Uterus (tissue), 4 donors: ENCODE results near the gene SARS2. TPM values are rescaled to one million over a fixed set of nuclear protein-coding genes. Genes with fewer than 3 reads are reported as not detected.

Source experiments
- DNase-seq, 2 donors: peaks; one replicate each; pipeline ENCODE4 v3.0.0-alpha.2; 2019 to 2020
- H3K27ac ChIP-seq, 2 donors: fragments of 200-600 bp; sonication (generic); 1 replicate in 1 of 2; 2 replicates in 1 of 2; pipeline ENCODE4 v1.5.1; 2016 to 2018
- H3K27me3 ChIP-seq, 2 donors: fragments of 200-600 bp; sonication (generic); one replicate each; pipeline ENCODE4 v1.5.1; 2018 to 2019; ENCODE audit warnings: control low read depth in 1 of 2
- H3K36me3 ChIP-seq, 2 donors: fragments of 200-600 bp; sonication (generic); one replicate each; pipeline ENCODE4 v1.5.1; 2019; ENCODE audit warnings: control low read depth in 1 of 2
- H3K4me1 ChIP-seq, 2 donors: fragments of 200-600 bp; sonication (generic); one replicate each; pipeline ENCODE4 v1.5.1; 2018 to 2019; ENCODE audit warnings: control low read depth in 1 of 2
- H3K4me3 ChIP-seq, 2 donors: fragments of 200-600 bp; sonication (generic); 1 replicate in 1 of 2; 2 replicates in 1 of 2; pipeline ENCODE4 v1.5.1; 2018 to 2019; ENCODE audit warnings: mild to moderate bottlenecking in 1 of 2
- H3K9me3 ChIP-seq, 2 donors: fragments of 200-600 bp; sonication (generic); one replicate each; pipeline ENCODE4 v1.5.1; 2019; ENCODE audit warnings: control low read depth in 1 of 2
- POLR2A ChIP-seq, 2 donors: fragments of 450-650 bp; IDR thresholded peaks; one replicate each; pipeline ENCODE4 v1.6.1; 2016; ENCODE audit warnings: antibody characterized with exemption in 2 of 2, mild to moderate bottlenecking in 1 of 2, moderate library complexity in 1 of 2
- intact Hi-C: fragments of 100-400 bp; cut with DNase I; formaldehyde crosslinking; loops from one replicate; pipeline ENCODE4 v1.15.1; 2023; ENCODE audit warnings: low total_unique reads
- total RNA-seq, 4 donors: library from RNA; depleted of rRNA in 3 of 4; stranded (reverse); fragments of >200 nt in 3 of 4; gene quantifications; one replicate each; pipeline versions ENCODE4 v1.1.0 to v1.2.4, GENCODE V29; 2014 to 2023
- TF ChIP-seq, protein P1 (sequence below), 4 experiments: fragments of 200-600 bp in 2 of 4; fragments of 450-650 bp in 2 of 4; sonication (generic) in 2 of 4; IDR thresholded peaks; one replicate each; pipeline ENCODE4 v1.5.1; 2016 to 2019; ENCODE audit warnings: antibody characterized with exemption in 4 of 4, mild to moderate bottlenecking in 2 of 4, moderate library complexity in 1 of 4
- donor health status: DM: yes; HTN: yes; CAD: no.

Gene SARS2, protein sequence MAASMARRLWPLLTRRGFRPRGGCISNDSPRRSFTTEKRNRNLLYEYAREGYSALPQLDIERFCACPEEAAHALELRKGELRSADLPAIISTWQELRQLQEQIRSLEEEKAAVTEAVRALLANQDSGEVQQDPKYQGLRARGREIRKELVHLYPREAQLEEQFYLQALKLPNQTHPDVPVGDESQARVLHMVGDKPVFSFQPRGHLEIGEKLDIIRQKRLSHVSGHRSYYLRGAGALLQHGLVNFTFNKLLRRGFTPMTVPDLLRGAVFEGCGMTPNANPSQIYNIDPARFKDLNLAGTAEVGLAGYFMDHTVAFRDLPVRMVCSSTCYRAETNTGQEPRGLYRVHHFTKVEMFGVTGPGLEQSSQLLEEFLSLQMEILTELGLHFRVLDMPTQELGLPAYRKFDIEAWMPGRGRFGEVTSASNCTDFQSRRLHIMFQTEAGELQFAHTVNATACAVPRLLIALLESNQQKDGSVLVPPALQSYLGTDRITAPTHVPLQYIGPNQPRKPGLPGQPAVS
- 10 to 100 TPM in 2 of 4 donors, 1 to 10 TPM in 2; 1.3 to 18.4 (median 10.6) TPM for total RNA-seq

GRCh38 chr19:38929929-38930775, at the start of gene SARS2:
TSS of gene SARS2 (minus strand) at chr19:38930763. CDS start at chr19:38930736, 27 bp downstream.
- peak within 1 kb of the TSS; percentile 64 to 82 for H3K4me3 ChIP-seq
- peak; percentile 93 to 95 for DNase-seq
- TF ChIP-seq POLR2A (IDR thresholded peaks at IDR 0.05) = no peak
- TF ChIP-seq, protein P1, sequence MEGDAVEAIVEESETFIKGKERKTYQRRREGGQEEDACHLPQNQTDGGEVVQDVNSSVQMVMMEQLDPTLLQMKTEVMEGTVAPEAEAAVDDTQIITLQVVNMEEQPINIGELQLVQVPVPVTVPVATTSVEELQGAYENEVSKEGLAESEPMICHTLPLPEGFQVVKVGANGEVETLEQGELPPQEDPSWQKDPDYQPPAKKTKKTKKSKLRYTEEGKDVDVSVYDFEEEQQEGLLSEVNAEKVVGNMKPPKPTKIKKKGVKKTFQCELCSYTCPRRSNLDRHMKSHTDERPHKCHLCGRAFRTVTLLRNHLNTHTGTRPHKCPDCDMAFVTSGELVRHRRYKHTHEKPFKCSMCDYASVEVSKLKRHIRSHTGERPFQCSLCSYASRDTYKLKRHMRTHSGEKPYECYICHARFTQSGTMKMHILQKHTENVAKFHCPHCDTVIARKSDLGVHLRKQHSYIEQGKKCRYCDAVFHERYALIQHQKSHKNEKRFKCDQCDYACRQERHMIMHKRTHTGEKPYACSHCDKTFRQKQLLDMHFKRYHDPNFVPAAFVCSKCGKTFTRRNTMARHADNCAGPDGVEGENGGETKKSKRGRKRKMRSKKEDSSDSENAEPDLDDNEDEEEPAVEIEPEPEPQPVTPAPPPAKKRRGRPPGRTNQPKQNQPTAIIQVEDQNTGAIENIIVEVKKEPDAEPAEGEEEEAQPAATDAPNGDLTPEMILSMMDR (IDR thresholded peaks at IDR 0.05) = peak; percentile 98 to 99 (median 98)
- H3K36me3 ChIP-seq = no peaks in the 10 kb centered on the region
- peaks cover 0 to 7% of the 10 kb centered on the region in 2 donors for H3K4me1 ChIP-seq
- H3K9me3 ChIP-seq = no peaks in the 10 kb centered on the region
- intact Hi-C loops = no loop called here
- H3K27ac ChIP-seq = peak within 1 kb of the TSS; percentile 85 to 87
- no peaks in the 10 kb centered on the region for H3K27me3 ChIP-seq

- no peak for TF ChIP-seq POLR2A (IDR thresholded peaks at IDR 0.05)
- TF ChIP-seq, protein P1 (IDR thresholded peaks at IDR 0.05) = no peak
- Histone ChIP-seq H3K9me3 (no peaks in the 10 kb centered on the region), H3K4me3 (no peak overlapping the region), H3K27me3 (no peaks in the 10 kb centered on the region), H3K36me3 (no peaks in the 10 kb centered on the region), H3K27ac (no peak overlapping the region), H3K4me1 (no peaks in the 10 kb centered on the region)
- no peak for DNase-seq
- intact Hi-C loops = no loop called here
Observed at GRCh38 chr19:38979812-38980211, 49.2 kb upstream of the SARS2 start.

DNA sequence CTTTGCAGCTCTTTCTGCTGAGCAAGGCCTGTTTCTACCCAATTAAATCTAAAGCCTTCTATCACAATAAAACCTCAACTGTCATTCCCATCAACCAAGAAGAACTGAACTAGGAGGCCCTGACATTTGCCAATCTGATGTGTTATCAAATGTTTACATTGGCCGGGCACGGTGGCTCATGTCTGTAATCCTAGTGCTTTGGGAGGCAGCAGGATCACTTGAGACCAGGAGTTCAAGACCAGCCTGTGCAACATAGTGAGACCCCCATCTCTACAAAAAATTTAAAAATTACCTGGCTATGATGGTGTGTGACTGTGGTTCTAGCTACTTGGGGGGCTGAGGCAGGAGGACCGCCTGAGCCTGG, 47.7 kb upstream of the SARS2 start:
- intact Hi-C loops = no loop called here
- no peaks in the 10 kb centered on the region for H3K9me3 ChIP-seq
- TF ChIP-seq, protein P1 (IDR thresholded peaks at IDR 0.05) = no peak
- TF ChIP-seq POLR2A (IDR thresholded peaks at IDR 0.05) = no peak

GRCh38 chr19:38977445-38978325, 47.1 kb upstream of the SARS2 start:
- no peaks in the 10 kb centered on the region for H3K27me3 ChIP-seq
- no peaks in the 10 kb centered on the region for H3K9me3 ChIP-seq
- TF ChIP-seq POLR2A (IDR thresholded peaks at IDR 0.05) = no peak
- TF ChIP-seq, protein P1 (IDR thresholded peaks at IDR 0.05) = no peak
- H3K4me1 ChIP-seq = no peaks in the 10 kb centered on the region
- intact Hi-C loops = no loop called here
- no peak for DNase-seq
- no peak overlapping the region for H3K27ac ChIP-seq
- H3K4me3 ChIP-seq = no peak overlapping the region
- no peaks in the 10 kb centered on the region for H3K36me3 ChIP-seq

More for the DNA sequence above, 47.7 kb upstream of the SARS2 start:
- Histone ChIP-seq H3K27me3 (no peaks in the 10 kb centered on the region), H3K36me3 (no peaks in the 10 kb centered on the region), H3K27ac (no peak overlapping the region), H3K4me3 (no peak overlapping the region), H3K4me1 (no peaks in the 10 kb centered on the region)
- no peak for DNase-seq
